Mesothelial cell of epicardium (in vitro differentiated cells): Measurements from ENCODE around the gene TMEM235. TPM values are rescaled to one million over a fixed set of nuclear protein-coding genes. Genes with fewer than 3 reads are reported as not detected.
A peak's percentile ranks its signal among the peaks of the same experiment; 100 is the strongest.

Experiments used
- DNase-seq, 2 experiments: peaks; one replicate each; pipeline ENCODE4 v3.0.0; 2021; ENCODE audit warnings: low spot score in 2 of 2; ENCODE audit not compliant: unreplicated experiment in 2 of 2
- H3K27ac Mint-ChIP-seq: 2 replicates; pipeline ENCODE4 v1.8.0; 2021; ENCODE audit warnings: mixed read lengths
- H3K27me3 Mint-ChIP-seq: 2 replicates; pipeline ENCODE4 v1.8.0; 2021; ENCODE audit warnings: low read depth, mixed read lengths
- H3K36me3 Mint-ChIP-seq: 2 replicates; pipeline ENCODE4 v1.8.0; 2021; ENCODE audit warnings: mixed read lengths
- H3K4me1 Mint-ChIP-seq: 2 replicates; pipeline ENCODE4 v1.8.0; 2021; ENCODE audit warnings: mixed read lengths
- H3K4me3 Mint-ChIP-seq: 2 replicates; pipeline ENCODE4 v1.8.0; 2021; ENCODE audit warnings: mild to moderate bottlenecking, moderate library complexity, mixed read lengths
- H3K9me3 Mint-ChIP-seq: 2 replicates; pipeline ENCODE4 v1.8.0; 2021; ENCODE audit warnings: mixed read lengths
- total RNA-seq: library from RNA; stranded (reverse); gene quantifications from 3 replicates; pipeline ENCODE4 v1.2.1, GENCODE V29; 2021
- TF ChIP-seq, protein P1 (sequence below): fragments of 200-600 bp; sonication (generic); IDR thresholded peaks from one replicate; pipeline ENCODE4 v1.5.0; 2021; ENCODE audit warnings: antibody characterized with exemption; ENCODE audit not compliant: unreplicated experiment

Gene TMEM235
- total RNA-seq, 1 donor from 2014 or later = 1.5 TPM

DNA sequence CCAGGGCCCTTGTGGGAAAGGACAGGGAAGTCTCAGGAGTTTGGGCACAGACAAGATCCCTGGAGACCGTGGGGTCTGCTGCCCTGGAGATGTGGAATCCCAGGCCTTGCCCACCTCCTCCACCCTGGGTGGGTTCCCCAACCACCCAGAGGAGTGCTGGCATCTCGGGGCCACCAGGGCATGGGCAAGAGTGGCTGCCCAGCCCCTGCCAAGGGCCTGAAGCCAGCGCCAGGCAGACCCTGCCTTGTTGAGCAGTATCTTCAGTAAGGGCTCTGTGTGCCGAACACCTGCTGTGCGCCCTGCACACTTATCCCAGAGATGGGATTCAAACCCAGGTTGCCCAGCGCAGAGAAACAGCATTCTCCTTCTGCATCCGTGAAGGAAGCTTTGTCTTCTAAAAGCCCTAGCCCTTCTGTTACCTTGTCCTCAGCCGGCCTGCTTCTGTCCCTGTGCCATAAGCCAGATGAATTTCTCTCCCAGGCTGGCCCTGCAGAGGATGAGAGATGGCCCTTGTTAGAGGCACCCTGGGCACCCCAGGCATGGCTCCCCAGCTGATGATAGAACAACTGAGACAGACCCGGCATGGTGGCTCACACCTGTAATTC lies 32.4 kb downstream of the TMEM235 start:
- H3K9me3 Mint-ChIP-seq = no peaks in the 10 kb centered on the region
- TF ChIP-seq, protein P1, sequence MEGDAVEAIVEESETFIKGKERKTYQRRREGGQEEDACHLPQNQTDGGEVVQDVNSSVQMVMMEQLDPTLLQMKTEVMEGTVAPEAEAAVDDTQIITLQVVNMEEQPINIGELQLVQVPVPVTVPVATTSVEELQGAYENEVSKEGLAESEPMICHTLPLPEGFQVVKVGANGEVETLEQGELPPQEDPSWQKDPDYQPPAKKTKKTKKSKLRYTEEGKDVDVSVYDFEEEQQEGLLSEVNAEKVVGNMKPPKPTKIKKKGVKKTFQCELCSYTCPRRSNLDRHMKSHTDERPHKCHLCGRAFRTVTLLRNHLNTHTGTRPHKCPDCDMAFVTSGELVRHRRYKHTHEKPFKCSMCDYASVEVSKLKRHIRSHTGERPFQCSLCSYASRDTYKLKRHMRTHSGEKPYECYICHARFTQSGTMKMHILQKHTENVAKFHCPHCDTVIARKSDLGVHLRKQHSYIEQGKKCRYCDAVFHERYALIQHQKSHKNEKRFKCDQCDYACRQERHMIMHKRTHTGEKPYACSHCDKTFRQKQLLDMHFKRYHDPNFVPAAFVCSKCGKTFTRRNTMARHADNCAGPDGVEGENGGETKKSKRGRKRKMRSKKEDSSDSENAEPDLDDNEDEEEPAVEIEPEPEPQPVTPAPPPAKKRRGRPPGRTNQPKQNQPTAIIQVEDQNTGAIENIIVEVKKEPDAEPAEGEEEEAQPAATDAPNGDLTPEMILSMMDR = no peak
- H3K36me3 Mint-ChIP-seq = no peaks in the 10 kb centered on the region
- peaks cover 46% of the 10 kb centered on the region for H3K4me1 Mint-ChIP-seq
- no peaks in the 10 kb centered on the region for H3K27me3 Mint-ChIP-seq
- no peak for DNase-seq
- H3K4me3 Mint-ChIP-seq = no peak overlapping the region
- peak overlapping the region; percentile 78 for H3K27ac Mint-ChIP-seq

DNA sequence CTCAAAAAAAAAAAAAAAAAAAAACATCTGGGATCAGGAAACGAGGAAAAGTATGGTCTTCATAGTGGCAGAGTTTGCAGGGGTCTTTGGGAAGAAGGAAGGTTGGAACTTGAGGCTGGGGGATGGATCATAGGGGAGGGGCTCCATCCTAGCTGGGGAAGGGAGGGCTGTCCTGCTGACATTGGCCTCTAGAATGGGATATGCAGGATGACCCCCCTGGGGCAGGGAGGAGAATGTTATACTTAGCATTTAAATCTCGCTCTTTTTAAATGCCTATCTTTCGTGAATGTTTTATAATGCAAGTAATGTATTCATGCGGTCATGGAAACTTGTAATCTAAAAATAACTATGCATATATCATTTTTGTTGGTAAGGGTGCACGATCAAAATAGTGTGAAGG lies 33.2 kb downstream of the TMEM235 start:
- Mint-ChIP-seq H3K4me1 (peaks cover 49% of the 10 kb centered on the region), H3K4me3 (no peak overlapping the region), H3K9me3 (no peaks in the 10 kb centered on the region), H3K36me3 (no peaks in the 10 kb centered on the region), H3K27me3 (no peaks in the 10 kb centered on the region), H3K27ac (peak overlapping the region; percentile 91)
- TF ChIP-seq, protein P1 = no peak
- no peak for DNase-seq

DNA sequence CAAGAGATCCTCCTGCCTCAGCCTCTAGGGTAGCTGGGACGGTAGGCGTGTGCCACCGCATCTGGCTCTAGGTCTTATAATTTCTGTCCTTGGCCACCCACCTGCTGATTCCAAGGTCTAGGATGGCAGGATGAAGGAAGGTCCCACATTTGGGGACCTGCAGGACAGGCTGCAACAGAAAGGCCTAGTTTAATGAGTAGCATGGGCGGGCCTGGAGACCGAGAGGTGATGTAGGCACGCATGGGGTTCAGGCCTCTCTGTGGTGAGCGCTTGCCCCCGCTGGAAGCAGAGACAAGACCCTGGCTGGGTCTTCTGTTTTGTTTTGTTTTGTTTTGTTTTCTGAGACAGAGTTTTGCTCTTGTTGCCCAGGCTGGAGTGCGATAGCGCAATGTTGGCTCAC lies 33.7 kb downstream of the TMEM235 start:
- Mint-ChIP-seq H3K27me3 (no peaks in the 10 kb centered on the region), H3K9me3 (no peaks in the 10 kb centered on the region), H3K4me3 (no peak overlapping the region), H3K4me1 (peaks cover 50% of the 10 kb centered on the region), H3K36me3 (no peaks in the 10 kb centered on the region), H3K27ac (peak overlapping the region; percentile 56)
- TF ChIP-seq, protein P1 = no peak
- DNase-seq = no peak

DNA sequence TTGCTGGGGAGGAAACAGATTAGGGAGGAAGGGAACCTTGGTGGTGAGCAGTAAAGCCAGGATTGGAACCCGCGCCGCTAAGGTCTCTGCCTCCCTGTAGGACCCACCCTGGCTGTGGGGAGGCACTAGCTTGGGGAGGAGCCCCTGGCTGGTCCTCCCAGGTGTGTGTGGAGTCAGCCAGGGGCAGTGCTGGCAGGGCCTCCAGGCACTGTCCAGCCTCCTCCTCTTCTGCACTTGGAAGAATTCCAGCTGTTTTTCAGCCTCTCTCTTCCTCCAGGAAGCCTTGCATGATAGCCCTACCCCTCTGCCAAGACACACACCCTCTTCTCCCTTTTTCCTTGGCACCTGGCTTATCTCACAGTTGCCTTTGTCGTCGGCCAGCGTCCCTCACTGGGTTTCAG lies 34.8 kb downstream of the TMEM235 start:
- H3K4me3 Mint-ChIP-seq = peak overlapping the region; percentile 20
- H3K9me3 Mint-ChIP-seq = no peaks in the 10 kb centered on the region
- H3K4me1 Mint-ChIP-seq = peaks cover 56% of the 10 kb centered on the region
- DNase-seq = no peak
- no peaks in the 10 kb centered on the region for H3K27me3 Mint-ChIP-seq
- H3K36me3 Mint-ChIP-seq = no peaks in the 10 kb centered on the region
- H3K27ac Mint-ChIP-seq = peak overlapping the region; percentile 88
- TF ChIP-seq, protein P1 = no peak

DNA sequence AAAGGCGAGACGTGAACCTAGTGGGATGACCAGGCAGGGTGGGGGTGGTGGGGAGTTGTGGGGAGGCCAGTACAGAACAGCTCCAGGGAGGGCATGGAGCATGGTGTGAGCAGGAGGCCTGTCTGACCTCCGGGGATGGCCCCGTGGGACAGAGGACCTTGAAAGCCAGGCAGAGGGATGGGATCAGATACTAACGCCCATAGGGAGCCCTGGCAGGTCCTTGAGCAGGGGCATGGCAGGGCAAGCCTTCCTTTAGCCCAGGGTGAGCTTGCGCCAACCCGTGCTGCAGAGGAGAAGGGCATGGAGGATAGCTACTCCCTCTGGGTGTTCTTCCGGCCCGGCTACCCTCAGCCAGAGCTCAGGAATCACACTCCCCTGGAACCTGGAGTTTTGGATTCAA lies 35.3 kb downstream of the TMEM235 start:
- no peak overlapping the region for H3K4me3 Mint-ChIP-seq
- no peaks in the 10 kb centered on the region for H3K36me3 Mint-ChIP-seq
- TF ChIP-seq, protein P1 = no peak
- H3K9me3 Mint-ChIP-seq = no peaks in the 10 kb centered on the region
- no peak for DNase-seq
- peak overlapping the region; percentile 88 for H3K27ac Mint-ChIP-seq
- peaks cover 61% of the 10 kb centered on the region for H3K4me1 Mint-ChIP-seq
- H3K27me3 Mint-ChIP-seq = no peaks in the 10 kb centered on the region
